Thyroid gland (tissue), 4 donors: ENCODE measurements around the gene ID4. TPM values are rescaled to one million over a fixed set of nuclear protein-coding genes. Genes with fewer than 3 reads are reported as not detected.

Source experiments
- DNase-seq, 2 donors: peaks; one replicate each; pipeline ENCODE4 v3.0.0-alpha.2; 2019
- H3K27ac ChIP-seq, 3 donors: fragments of 200-600 bp; sonication (generic); 1 replicate in 2 of 3; 2 replicates in 1 of 3; pipeline ENCODE4 v1.5.1; 2016 to 2019; ENCODE audit warnings: mild to moderate bottlenecking in 1 of 3, moderate library complexity in 1 of 3
- H3K27me3 ChIP-seq: fragments of 200-600 bp; sonication (generic); one replicate; pipeline ENCODE4 v1.5.1; 2019
- H3K36me3 ChIP-seq, 2 donors: fragments of 200-600 bp; sonication (generic); one replicate each; pipeline ENCODE4 v1.5.1; 2016 to 2019
- H3K4me1 ChIP-seq, 2 donors: fragments of 200-600 bp; sonication (generic); one replicate each; pipeline ENCODE4 v1.5.1; 2017 to 2019
- H3K4me3 ChIP-seq, 3 donors: fragments of 200-600 bp; sonication (generic); replicated peaks in 1 of 3; 1 replicate in 2 of 3; 2 replicates in 1 of 3; pipeline ENCODE4 v1.5.1; 2016; ENCODE audit warnings: mild to moderate bottlenecking in 1 of 3
- H3K9me3 ChIP-seq: fragments of 200-600 bp; sonication (generic); one replicate; pipeline ENCODE4 v1.5.1; 2017
- POLR2A ChIP-seq, 2 donors: fragments of 450-650 bp; IDR thresholded peaks; one replicate each; pipeline ENCODE4 v1.6.1; 2017; ENCODE audit warnings: antibody characterized with exemption in 2 of 2, mild to moderate bottlenecking in 2 of 2, moderate library complexity in 1 of 2
- WGBS, 2 donors: methylation state at CpG; one replicate each; pipeline ENCODE4 v1.1.5; 2017; 5-methylcytosine and 5-hydroxymethylcytosine counted together
- intact Hi-C: fragments of 100-400 bp; cut with DNase I; formaldehyde crosslinking; loops from one replicate; pipeline ENCODE4 v1.15.1; 2023
- total RNA-seq, 4 donors: library from RNA; depleted of rRNA; stranded (reverse); fragments of >200 nt; gene quantifications; one replicate each; pipeline ENCODE4 v1.2.3, GENCODE V29; 2016
- TF ChIP-seq, protein P1 (sequence below), 6 experiments: fragments of 200-600 bp in 3 of 6; fragments of 450-650 bp in 3 of 6; sonication (generic) in 3 of 6; IDR thresholded peaks; one replicate each; pipeline ENCODE4 v1.5.1; 2016 to 2019; ENCODE audit warnings: antibody characterized with exemption in 6 of 6, mild to moderate bottlenecking in 2 of 6, inconsistent platforms in 1 of 6, moderate library complexity in 1 of 6

Gene ID4
- total RNA-seq, 4 donors from 2014 or later = 333 to 768 (median 629) TPM

DNA sequence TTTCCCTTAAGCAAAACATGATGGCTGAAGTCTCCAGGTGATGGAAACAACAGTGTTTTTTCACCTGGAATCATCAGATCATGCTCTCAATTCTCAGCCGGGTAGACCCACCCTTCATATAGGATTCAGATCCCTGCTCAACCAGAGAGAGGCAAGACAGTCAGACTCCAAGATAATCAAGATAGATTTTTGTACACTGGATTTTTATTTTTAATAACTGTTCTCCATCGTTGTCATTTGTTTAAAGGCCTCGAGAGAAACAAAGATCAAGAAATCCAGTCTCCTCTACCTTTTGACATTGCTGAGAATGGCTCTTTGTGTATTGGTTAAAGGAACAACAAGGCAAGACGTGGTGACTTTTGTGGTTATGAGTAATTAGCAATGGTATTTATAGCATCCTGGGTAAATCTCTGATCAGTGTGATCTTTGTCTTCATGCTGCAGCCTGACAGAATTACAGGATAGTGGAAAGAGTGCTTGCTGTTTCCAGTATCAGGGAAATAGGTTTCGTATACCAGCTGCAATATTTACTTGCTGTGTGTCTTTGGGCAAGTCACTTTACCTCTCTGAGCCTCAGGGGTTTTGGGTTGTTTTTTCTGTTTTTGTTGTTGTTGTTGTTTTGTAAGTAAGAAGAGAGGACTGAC, 29.9 kb downstream of the ID4 start:
- DNase-seq = no peak
- H3K36me3 ChIP-seq = no peaks in the 10 kb centered on the region
- H3K27me3 ChIP-seq = no peaks in the 10 kb centered on the region
- no peak overlapping the region for H3K4me3 ChIP-seq
- H3K4me1 ChIP-seq = peaks cover 13 to 19% of the 10 kb centered on the region in 2 donors
- WGBS, 2 donors = 76 to 78% methylated on average over 5 of the region's 5 CpGs
- H3K9me3 ChIP-seq = no peaks in the 10 kb centered on the region
- no peak overlapping the region for H3K27ac ChIP-seq
- intact Hi-C loops = no loop called here
- TF ChIP-seq, protein P1, sequence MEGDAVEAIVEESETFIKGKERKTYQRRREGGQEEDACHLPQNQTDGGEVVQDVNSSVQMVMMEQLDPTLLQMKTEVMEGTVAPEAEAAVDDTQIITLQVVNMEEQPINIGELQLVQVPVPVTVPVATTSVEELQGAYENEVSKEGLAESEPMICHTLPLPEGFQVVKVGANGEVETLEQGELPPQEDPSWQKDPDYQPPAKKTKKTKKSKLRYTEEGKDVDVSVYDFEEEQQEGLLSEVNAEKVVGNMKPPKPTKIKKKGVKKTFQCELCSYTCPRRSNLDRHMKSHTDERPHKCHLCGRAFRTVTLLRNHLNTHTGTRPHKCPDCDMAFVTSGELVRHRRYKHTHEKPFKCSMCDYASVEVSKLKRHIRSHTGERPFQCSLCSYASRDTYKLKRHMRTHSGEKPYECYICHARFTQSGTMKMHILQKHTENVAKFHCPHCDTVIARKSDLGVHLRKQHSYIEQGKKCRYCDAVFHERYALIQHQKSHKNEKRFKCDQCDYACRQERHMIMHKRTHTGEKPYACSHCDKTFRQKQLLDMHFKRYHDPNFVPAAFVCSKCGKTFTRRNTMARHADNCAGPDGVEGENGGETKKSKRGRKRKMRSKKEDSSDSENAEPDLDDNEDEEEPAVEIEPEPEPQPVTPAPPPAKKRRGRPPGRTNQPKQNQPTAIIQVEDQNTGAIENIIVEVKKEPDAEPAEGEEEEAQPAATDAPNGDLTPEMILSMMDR (IDR thresholded peaks at IDR 0.05) = no peak
- TF ChIP-seq POLR2A (IDR thresholded peaks at IDR 0.05) = no peak

DNA sequence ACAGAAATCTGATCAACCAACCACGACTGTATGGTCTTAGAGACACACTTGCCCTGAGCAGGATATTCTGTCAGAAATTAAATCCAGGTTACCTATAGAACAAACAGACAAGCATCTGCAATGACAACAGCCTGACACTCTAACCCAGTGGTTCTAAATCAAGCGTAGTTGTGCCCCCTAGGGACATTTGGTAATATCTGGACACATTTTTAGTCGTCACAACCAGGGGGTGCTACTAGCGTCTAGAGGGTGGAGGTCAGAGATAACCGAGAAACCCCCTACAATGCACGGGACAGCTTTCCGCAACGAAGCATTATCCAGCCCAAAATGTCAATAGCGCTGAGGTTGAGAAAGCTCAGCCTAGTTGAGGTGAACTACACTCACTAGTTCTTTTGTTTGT, 32.3 kb downstream of the ID4 start:
- H3K27me3 ChIP-seq = no peaks in the 10 kb centered on the region
- no peak for TF ChIP-seq POLR2A (IDR thresholded peaks at IDR 0.05)
- TF ChIP-seq, protein P1 (IDR thresholded peaks at IDR 0.05) = no peak
- 79 to 83% methylated on average over 9 of the region's 9 CpGs for WGBS, 2 donors

DNA sequence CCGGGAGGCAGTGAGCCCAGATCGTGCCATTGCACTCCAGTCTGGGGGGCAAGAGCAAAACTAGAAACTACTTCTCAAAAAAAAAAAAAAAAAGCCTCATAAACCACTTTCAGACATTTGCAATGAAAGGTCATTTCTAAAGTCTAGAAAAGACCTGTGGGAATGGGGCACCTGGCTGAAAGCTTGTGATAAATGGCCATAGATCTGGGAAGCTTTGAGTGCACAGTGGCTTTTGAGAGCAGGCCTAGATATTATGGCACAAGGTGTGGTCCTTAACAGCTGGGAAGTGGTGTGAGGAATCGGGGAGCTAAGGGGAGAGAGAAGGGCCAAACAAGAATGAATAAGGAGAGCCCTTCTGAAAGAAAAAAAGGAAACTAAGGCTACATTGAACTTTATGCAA, 33.2 kb downstream of the ID4 start:
- TF ChIP-seq, protein P1 (IDR thresholded peaks at IDR 0.05) = no peak
- no peak for TF ChIP-seq POLR2A (IDR thresholded peaks at IDR 0.05)
- no peak overlapping the region for H3K27ac ChIP-seq
- no peak for DNase-seq
- no peaks in the 10 kb centered on the region for H3K9me3 ChIP-seq
- whole genome bisulfite sequencing, 2 donors = 88 to 93% methylated on average over 3 of the region's 3 CpGs
- H3K4me3 ChIP-seq = no peak overlapping the region
- intact Hi-C loops = loop anchor here (10.0 kb wide), 1 partner anchor 174 kb away; no protein-coding TSS in a partner anchor
- H3K27me3 ChIP-seq = no peaks in the 10 kb centered on the region
- peaks cover 0 to under 1% of the 10 kb centered on the region in 2 donors for H3K4me1 ChIP-seq
- H3K36me3 ChIP-seq = no peaks in the 10 kb centered on the region

More for the DNA sequence above, 32.3 kb downstream of the ID4 start:
- Histone ChIP-seq H3K9me3 (no peaks in the 10 kb centered on the region), H3K4me1 (peaks cover 4 to 5% of the 10 kb centered on the region in 2 donors), H3K4me3 (no peak overlapping the region), H3K27ac (no peak overlapping the region), H3K36me3 (no peaks in the 10 kb centered on the region)
- intact Hi-C loops = no loop called here
- DNase-seq = no peak

DNA sequence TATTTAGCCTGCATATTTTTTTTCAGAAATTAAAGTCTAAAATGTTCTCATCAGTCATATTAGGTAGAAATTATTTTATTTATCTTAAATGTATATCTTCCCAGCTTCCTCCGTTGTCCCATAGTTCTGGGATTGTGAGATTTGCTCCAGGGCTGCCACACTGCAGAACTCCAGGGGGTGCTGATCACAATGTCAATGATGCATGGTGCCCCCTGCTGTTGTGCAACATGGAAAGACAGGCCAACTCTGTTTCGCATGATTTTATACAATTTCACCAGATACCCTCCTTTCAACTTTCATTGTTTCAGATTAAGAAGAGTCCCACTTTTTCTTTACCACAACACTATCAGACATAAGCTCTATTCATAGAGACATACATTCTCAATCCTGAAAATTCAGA, 35.9 kb downstream of the ID4 start:
- Histone ChIP-seq H3K9me3 (no peaks in the 10 kb centered on the region), H3K4me3 (no peak overlapping the region), H3K27me3 (no peaks in the 10 kb centered on the region), H3K4me1 (no peaks in the 10 kb centered on the region), H3K36me3 (no peaks in the 10 kb centered on the region), H3K27ac (no peak overlapping the region)
- TF ChIP-seq POLR2A (IDR thresholded peaks at IDR 0.05) = no peak
- TF ChIP-seq, protein P1 (IDR thresholded peaks at IDR 0.05) = no peak
- intact Hi-C loops = loop anchor here (10.0 kb wide), 1 partner anchor 172 kb away; no protein-coding TSS in a partner anchor
- DNase-seq = no peak
- WGBS, 2 donors = 85 to 89% methylated on average over 2 of the region's 2 CpGs

DNA sequence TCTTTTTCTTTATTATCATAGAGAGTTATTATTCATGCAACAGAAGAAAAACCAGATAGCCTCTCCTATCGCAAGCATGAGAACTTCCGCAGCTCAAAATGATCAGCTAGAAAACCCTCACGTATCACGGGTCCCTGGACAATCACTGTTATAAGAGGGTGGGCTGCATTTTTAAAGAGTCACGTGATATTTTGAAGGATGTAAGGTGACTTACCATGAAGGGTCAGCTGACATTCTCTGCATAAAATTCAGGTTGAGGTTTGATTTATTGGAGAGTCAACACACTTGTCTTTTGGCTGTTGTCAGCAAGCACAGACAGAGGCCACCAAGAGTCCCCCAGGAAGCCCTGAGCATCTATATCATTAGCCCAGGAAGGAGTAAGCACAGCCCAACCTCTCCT, 39.5 kb downstream of the ID4 start:
- 91 to 93% methylated on average over 5 of the region's 5 CpGs for WGBS, 2 donors
- TF ChIP-seq, protein P1 (IDR thresholded peaks at IDR 0.05) = no peak
- TF ChIP-seq POLR2A (IDR thresholded peaks at IDR 0.05) = no peak
- intact Hi-C loops = loop anchor here (10.0 kb wide), 1 partner anchor 168 kb away; no protein-coding TSS in a partner anchor
- Histone ChIP-seq H3K27ac (no peak overlapping the region), H3K4me1 (peaks cover 5 to 6% of the 10 kb centered on the region in 2 donors), H3K9me3 (no peaks in the 10 kb centered on the region), H3K36me3 (no peaks in the 10 kb centered on the region), H3K27me3 (no peaks in the 10 kb centered on the region), H3K4me3 (no peak overlapping the region)
- no peak for DNase-seq
